ENCODE results near the gene E2F4. TPM values are rescaled to one million over a fixed set of nuclear protein-coding genes. Genes with fewer than 3 reads are reported as not detected.

E2F4 gene
- total and polyA plus RNA-seq, 2 of the 13 experiments (the other 11 are each of a cell fraction or from before 2014, with no cell fraction given): 84.8 to 91.2 TPM

DNA sequence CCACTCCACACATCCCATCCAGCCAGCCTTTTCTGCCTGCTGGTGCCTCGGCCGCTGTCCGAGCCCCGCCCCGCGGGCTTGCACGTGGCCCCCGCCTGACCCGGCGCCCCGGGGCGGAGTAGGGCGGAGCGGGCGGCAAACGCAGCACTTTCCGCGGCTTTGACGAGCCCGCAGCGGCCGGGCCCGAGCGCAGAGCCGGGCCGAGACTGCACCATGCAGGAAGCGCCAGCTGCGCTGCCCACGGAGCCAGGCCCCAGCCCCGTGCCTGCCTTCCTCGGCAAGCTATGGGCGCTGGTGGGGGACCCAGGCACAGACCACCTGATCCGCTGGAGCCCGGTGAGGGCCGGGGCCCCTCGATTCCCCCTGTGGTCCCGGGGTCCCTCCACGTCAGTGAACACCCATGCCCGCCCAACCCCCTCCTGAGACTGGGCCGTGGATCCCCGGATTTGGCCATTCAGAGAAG is 27.3 kb upstream of the E2F4 start, which contains the start of gene HSF4 (continued):
- TF ChIP-seq ZNF883 (CRISPR knock-in tag; IDR thresholded peaks at IDR 0.05; ENCODE audit: not compliant biosample characterization): peak; percentile 86
- TF ChIP-seq, protein P1, sequence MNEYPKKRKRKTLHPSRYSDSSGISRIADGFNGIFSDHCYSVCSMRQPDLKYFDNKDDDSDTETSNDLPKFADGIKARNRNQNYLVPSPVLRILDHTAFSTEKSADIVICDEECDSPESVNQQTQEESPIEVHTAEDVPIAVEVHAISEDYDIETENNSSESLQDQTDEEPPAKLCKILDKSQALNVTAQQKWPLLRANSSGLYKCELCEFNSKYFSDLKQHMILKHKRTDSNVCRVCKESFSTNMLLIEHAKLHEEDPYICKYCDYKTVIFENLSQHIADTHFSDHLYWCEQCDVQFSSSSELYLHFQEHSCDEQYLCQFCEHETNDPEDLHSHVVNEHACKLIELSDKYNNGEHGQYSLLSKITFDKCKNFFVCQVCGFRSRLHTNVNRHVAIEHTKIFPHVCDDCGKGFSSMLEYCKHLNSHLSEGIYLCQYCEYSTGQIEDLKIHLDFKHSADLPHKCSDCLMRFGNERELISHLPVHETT (CRISPR knock-in tag; conservative IDR thresholded peaks at IDR 0.05): peak; percentile 72; the same call in 1 of the 2 replicates
- TF ChIP-seq RARA (CRISPR knock-in tag; IDR thresholded peaks at IDR 0.05): peak; percentile 86
- TF ChIP-seq, protein P2, sequence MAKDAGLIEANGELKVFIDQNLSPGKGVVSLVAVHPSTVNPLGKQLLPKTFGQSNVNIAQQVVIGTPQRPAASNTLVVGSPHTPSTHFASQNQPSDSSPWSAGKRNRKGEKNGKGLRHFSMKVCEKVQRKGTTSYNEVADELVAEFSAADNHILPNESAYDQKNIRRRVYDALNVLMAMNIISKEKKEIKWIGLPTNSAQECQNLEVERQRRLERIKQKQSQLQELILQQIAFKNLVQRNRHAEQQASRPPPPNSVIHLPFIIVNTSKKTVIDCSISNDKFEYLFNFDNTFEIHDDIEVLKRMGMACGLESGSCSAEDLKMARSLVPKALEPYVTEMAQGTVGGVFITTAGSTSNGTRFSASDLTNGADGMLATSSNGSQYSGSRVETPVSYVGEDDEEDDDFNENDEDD (CRISPR knock-in tag; IDR thresholded peaks at IDR 0.05; ENCODE audit: borderline replicate concordance): peak; percentile 96
- TF ChIP-seq, protein P3, sequence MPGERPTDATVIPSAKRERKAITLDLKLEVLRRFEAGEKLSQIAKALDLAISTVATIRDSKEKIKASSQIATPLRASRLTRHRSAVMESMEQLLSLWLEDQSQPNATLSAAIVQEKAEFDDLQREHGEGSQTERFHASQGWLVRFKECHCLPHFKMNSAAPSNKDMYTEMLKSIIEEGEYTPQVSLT (CRISPR knock-in tag; IDR thresholded peaks at IDR 0.05; ENCODE audit: borderline replicate concordance, low read depth): no peak
- peak; percentile 78; the same call in 1 of the 2 replicates for TF ChIP-seq ZNF557 (CRISPR knock-in tag; IDR thresholded peaks at IDR 0.05)
- TF ChIP-seq ZNF777 (CRISPR knock-in tag; IDR thresholded peaks at IDR 0.05): peak; percentile 76; the same call in 1 of the 2 replicates
- no peak for TF ChIP-seq SNAI1 (CRISPR knock-in tag; IDR thresholded peaks at IDR 0.05; ENCODE audit: borderline replicate concordance)
- TF ChIP-seq, protein P4, sequence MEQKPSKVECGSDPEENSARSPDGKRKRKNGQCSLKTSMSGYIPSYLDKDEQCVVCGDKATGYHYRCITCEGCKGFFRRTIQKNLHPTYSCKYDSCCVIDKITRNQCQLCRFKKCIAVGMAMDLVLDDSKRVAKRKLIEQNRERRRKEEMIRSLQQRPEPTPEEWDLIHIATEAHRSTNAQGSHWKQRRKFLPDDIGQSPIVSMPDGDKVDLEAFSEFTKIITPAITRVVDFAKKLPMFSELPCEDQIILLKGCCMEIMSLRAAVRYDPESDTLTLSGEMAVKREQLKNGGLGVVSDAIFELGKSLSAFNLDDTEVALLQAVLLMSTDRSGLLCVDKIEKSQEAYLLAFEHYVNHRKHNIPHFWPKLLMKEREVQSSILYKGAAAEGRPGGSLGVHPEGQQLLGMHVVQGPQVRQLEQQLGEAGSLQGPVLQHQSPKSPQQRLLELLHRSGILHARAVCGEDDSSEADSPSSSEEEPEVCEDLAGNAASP (CRISPR knock-in tag; IDR thresholded peaks at IDR 0.05; ENCODE audit: borderline replicate concordance): peak; percentile 86
- TF ChIP-seq, protein P5, sequence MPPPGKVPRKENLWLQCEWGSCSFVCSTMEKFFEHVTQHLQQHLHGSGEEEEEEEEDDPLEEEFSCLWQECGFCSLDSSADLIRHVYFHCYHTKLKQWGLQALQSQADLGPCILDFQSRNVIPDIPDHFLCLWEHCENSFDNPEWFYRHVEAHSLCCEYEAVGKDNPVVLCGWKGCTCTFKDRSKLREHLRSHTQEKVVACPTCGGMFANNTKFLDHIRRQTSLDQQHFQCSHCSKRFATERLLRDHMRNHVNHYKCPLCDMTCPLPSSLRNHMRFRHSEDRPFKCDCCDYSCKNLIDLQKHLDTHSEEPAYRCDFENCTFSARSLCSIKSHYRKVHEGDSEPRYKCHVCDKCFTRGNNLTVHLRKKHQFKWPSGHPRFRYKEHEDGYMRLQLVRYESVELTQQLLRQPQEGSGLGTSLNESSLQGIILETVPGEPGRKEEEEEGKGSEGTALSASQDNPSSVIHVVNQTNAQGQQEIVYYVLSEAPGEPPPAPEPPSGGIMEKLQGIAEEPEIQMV (CRISPR knock-in tag; IDR thresholded peaks at IDR 0.05; ENCODE audit: low read depth): peak; percentile 72; the same call in 1 of the 2 replicates
- TF ChIP-seq ZNF44 (CRISPR knock-in tag; IDR thresholded peaks at IDR 0.05): no peak
- TF ChIP-seq MATR3 (CRISPR knock-in tag; IDR thresholded peaks at IDR 0.05): no peak
- peak; percentile 94 for TF ChIP-seq SALL1 (CRISPR knock-in tag; IDR thresholded peaks at IDR 0.05)
- no peak for TF ChIP-seq ZNF335 (CRISPR knock-in tag; IDR thresholded peaks at IDR 0.05)
- TF ChIP-seq, protein P6, sequence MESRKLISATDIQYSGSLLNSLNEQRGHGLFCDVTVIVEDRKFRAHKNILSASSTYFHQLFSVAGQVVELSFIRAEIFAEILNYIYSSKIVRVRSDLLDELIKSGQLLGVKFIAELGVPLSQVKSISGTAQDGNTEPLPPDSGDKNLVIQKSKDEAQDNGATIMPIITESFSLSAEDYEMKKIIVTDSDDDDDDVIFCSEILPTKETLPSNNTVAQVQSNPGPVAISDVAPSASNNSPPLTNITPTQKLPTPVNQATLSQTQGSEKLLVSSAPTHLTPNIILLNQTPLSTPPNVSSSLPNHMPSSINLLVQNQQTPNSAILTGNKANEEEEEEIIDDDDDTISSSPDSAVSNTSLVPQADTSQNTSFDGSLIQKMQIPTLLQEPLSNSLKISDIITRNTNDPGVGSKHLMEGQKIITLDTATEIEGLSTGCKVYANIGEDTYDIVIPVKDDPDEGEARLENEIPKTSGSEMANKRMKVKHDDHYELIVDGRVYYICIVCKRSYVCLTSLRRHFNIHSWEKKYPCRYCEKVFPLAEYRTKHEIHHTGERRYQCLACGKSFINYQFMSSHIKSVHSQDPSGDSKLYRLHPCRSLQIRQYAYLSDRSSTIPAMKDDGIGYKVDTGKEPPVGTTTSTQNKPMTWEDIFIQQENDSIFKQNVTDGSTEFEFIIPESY (CRISPR knock-in tag; IDR thresholded peaks at IDR 0.05): peak; percentile 7; the same call in 1 of the 2 replicates
- TF ChIP-seq, protein P7, sequence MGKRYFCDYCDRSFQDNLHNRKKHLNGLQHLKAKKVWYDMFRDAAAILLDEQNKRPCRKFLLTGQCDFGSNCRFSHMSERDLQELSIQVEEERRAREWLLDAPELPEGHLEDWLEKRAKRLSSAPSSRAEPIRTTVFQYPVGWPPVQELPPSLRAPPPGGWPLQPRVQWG (CRISPR knock-in tag; IDR thresholded peaks at IDR 0.05; ENCODE audit: borderline replicate concordance, low read depth): no peak
- no peak for TF ChIP-seq ZZZ3 (CRISPR knock-in tag; IDR thresholded peaks at IDR 0.05; ENCODE audit: borderline replicate concordance)
